Transverse colon (tissue), 4 donors: Measurements from ENCODE around the gene IGDCC3. TPM values are rescaled to one million over a fixed set of nuclear protein-coding genes. Genes with fewer than 3 reads are reported as not detected.

Source experiments
- DNase-seq: peaks from one replicate; pipeline ENCODE4 v3.0.0-alpha.2; 2019
- H3K27ac ChIP-seq, 4 donors: fragments of 200-600 bp; sonication (generic); 2 replicates each; pipeline ENCODE4 v1.5.1; 2016 to 2018; ENCODE audit warnings: inconsistent platforms in 4 of 4
- H3K27me3 ChIP-seq: fragments of 200-600 bp; sonication (generic); 2 replicates; pipeline ENCODE4 v1.5.1; 2017; ENCODE audit warnings: inconsistent platforms
- H3K36me3 ChIP-seq, 4 donors: fragments of 200-600 bp; sonication (generic); 2 replicates each; pipeline ENCODE4 v1.5.1; 2017 to 2019; ENCODE audit warnings: inconsistent platforms in 4 of 4
- H3K4me1 ChIP-seq, 4 donors: fragments of 200-600 bp; sonication (generic); 2 replicates each; pipeline ENCODE4 v1.5.1; 2017 to 2020; ENCODE audit warnings: inconsistent platforms in 4 of 4
- H3K4me3 ChIP-seq, 4 donors: fragments of 200-600 bp; sonication (generic); 1 replicate in 1 of 4; 2 replicates in 3 of 4; pipeline versions ENCODE4 v1.5.1 to v1.6.1; 2017 to 2019; ENCODE audit warnings: inconsistent platforms in 4 of 4
- H3K9me3 ChIP-seq, 2 donors: fragments of 200-600 bp; sonication (generic); 2 replicates each; pipeline ENCODE4 v1.5.1; 2017 to 2019; ENCODE audit warnings: inconsistent platforms in 2 of 2
- CTCF ChIP-seq, 5 experiments: fragments of 200-600 bp in 3 of 5; fragments of 450-650 bp in 2 of 5; sonication (generic) in 3 of 5; IDR thresholded peaks; 1 replicate in 2 of 5; 2 replicates in 3 of 5; pipeline ENCODE4 v1.5.1; 2016 to 2017; ENCODE audit warnings: antibody characterized with exemption in 5 of 5, inconsistent platforms in 3 of 5, mild to moderate bottlenecking in 2 of 5, moderate library complexity in 1 of 5
- EP300 ChIP-seq: sonication (generic); formaldehyde crosslinking; IDR thresholded peaks from one replicate; pipeline ENCODE4 v1.6.1; 2017; ENCODE audit warnings: antibody characterized with exemption, low read depth
- POLR2A ChIP-seq: fragments of 450-650 bp; IDR thresholded peaks from one replicate; pipeline ENCODE4 v1.6.1; 2016; ENCODE audit warnings: antibody characterized with exemption, mild to moderate bottlenecking, moderate library complexity
- POLR2AphosphoS5 ChIP-seq, 3 donors: sonication (generic); formaldehyde crosslinking; IDR thresholded peaks; one replicate each; pipeline ENCODE4 v1.6.1; 2016; ENCODE audit warnings: antibody characterized with exemption in 3 of 3
- WGBS, 2 donors: methylation state at CpG; one replicate each; pipeline ENCODE4 v1.1.5; 2018; ENCODE audit warnings: low coverage in 1 of 2; 5-methylcytosine and 5-hydroxymethylcytosine counted together
- in situ Hi-C, 4 donors: fragments of 200-750 bp; cut with MboI; loops; one replicate each; pipeline versions ENCODE4 v1.15.0 to v1.15.1; 2017; ENCODE audit warnings: low sequenced_read_pairs in 3 of 4, low pct_ligation_motif_present in 1 of 4, low pct_unique_long_range_greater_than_20kb in 1 of 4
- intact Hi-C: fragments of 100-400 bp; cut with DNase I; formaldehyde crosslinking; loops from one replicate; pipeline ENCODE4 v1.15.1; 2023; ENCODE audit warnings: low total_unique reads
- total RNA-seq, 4 donors: library from RNA; depleted of rRNA; stranded (reverse); fragments of >200 nt; gene quantifications; one replicate each; pipeline ENCODE4 v1.1.0, GENCODE V29; 2016

IGDCC3 gene
- total RNA-seq, 4 donors from 2014 or later: not detected

- Histone ChIP-seq H3K4me3 (no peak overlapping the region), H3K9me3 (no peaks in the 10 kb centered on the region), H3K27ac (no peak overlapping the region), H3K36me3 (no peaks in the 10 kb centered on the region), H3K4me1 (no peaks in the 10 kb centered on the region), H3K27me3 (peaks cover 34% of the 10 kb centered on the region)
- no peak for TF ChIP-seq POLR2AphosphoS5 (IDR thresholded peaks at IDR 0.05)
- no peak for TF ChIP-seq EP300
- TF ChIP-seq POLR2A: no peak
- in situ Hi-C loops (no loop called here), intact Hi-C loops (no loop called here)
- DNase-seq: no peak
These were observed 6.9 kb downstream of the IGDCC3 start for GRCh38 chr15:65370885-65371284.

GRCh38 chr15:65369651-65370050 is 8.2 kb downstream of the IGDCC3 start:
- Histone ChIP-seq H3K27me3 (peaks cover 22% of the 10 kb centered on the region), H3K4me1 (no peaks in the 10 kb centered on the region), H3K9me3 (no peaks in the 10 kb centered on the region), H3K27ac (no peak overlapping the region), H3K4me3 (no peak overlapping the region), H3K36me3 (no peaks in the 10 kb centered on the region)
- DNase-seq: no peak
- 98% methylated on average over 3 of the region's 3 CpGs; no CpG with 5 or more reads in 1 of the 2 donors for WGBS, 2 donors
- TF ChIP-seq POLR2AphosphoS5 (IDR thresholded peaks at IDR 0.05) (no peak), POLR2A (no peak), EP300 (no peak)
- in situ Hi-C loops: no loop called here
- intact Hi-C loops: no loop called here

- Histone ChIP-seq H3K9me3 (no peaks in the 10 kb centered on the region), H3K36me3 (no peaks in the 10 kb centered on the region), H3K4me3 (no peak overlapping the region), H3K27ac (no peak overlapping the region), H3K4me1 (no peaks in the 10 kb centered on the region), H3K27me3 (peaks cover 18% of the 10 kb centered on the region)
- WGBS, 2 donors: 88% methylated on average over 3 of the region's 3 CpGs; no CpG with 5 or more reads in 1 of the 2 donors
- intact Hi-C loops: no loop called here
- in situ Hi-C loops: no loop called here
- TF ChIP-seq EP300 (no peak), POLR2A (no peak), POLR2AphosphoS5 (IDR thresholded peaks at IDR 0.05) (no peak), CTCF (IDR thresholded peaks at IDR 0.05) (no peak)
- no peak for DNase-seq
These were observed 8.6 kb downstream of the IGDCC3 start for GRCh38 chr15:65369212-65369547.

GRCh38 chr15:65368302-65369211 is 9.2 kb downstream of the IGDCC3 start:
- in situ Hi-C loops: no loop called here
- no peak overlapping the region for H3K27ac ChIP-seq
- TF ChIP-seq POLR2A (no peak), POLR2AphosphoS5 (IDR thresholded peaks at IDR 0.05) (no peak), CTCF (IDR thresholded peaks at IDR 0.05) (no peak), EP300 (no peak)
- no peaks in the 10 kb centered on the region for H3K9me3 ChIP-seq
- H3K4me1 ChIP-seq: no peaks in the 10 kb centered on the region
- no peak for DNase-seq
- peaks cover 12% of the 10 kb centered on the region for H3K27me3 ChIP-seq
- intact Hi-C loops: no loop called here
- no peaks in the 10 kb centered on the region for H3K36me3 ChIP-seq
- no peak overlapping the region for H3K4me3 ChIP-seq
- WGBS, 2 donors: 66 to 72% methylated on average over 7 to 12 of the region's 12 CpGs

- no peaks in the 10 kb centered on the region for H3K4me1 ChIP-seq
- intact Hi-C loops: no loop called here
These were observed 11.5 kb downstream of the IGDCC3 start for GRCh38 chr15:65366122-65366892.

More at GRCh38 chr15:65366122-65366892, 11.5 kb downstream of the IGDCC3 start:
- Histone ChIP-seq H3K4me3 (no peak overlapping the region), H3K36me3 (no peaks in the 10 kb centered on the region), H3K27me3 (peaks cover 12% of the 10 kb centered on the region), H3K27ac (no peak overlapping the region), H3K9me3 (no peaks in the 10 kb centered on the region)
- in situ Hi-C loops: no loop called here
- no peak for DNase-seq
- WGBS, 2 donors: 81 to 100% methylated on average over 1 to 7 of the region's 7 CpGs
- no peak for TF ChIP-seq EP300
- no peak for TF ChIP-seq POLR2AphosphoS5 (IDR thresholded peaks at IDR 0.05)
- no peak for TF ChIP-seq POLR2A
- no peak for TF ChIP-seq CTCF (IDR thresholded peaks at IDR 0.05)
